Psoas muscle (tissue), 8 donors: ENCODE measurements around the gene RNF220. TPM values are rescaled to one million over a fixed set of nuclear protein-coding genes. Genes with fewer than 3 reads are reported as not detected.

Experiments used
- ATAC-seq, 4 donors: fragments of 200-7000 bp; cut with Tn5 transposase; one replicate each; pipeline ENCODE4 v1.9.1; 2020; ENCODE audit warnings: moderate library complexity in 3 of 4, mild to moderate bottlenecking in 2 of 4
- DNase-seq, 2 donors: peaks; one replicate each; pipeline ENCODE4 v3.0.0-alpha.2; 2020
- H3K27ac ChIP-seq: fragments of 200-600 bp; one replicate; pipeline ENCODE4 v1.8.0; 2022
- H3K27me3 ChIP-seq, 3 donors: fragments of 200-600 bp in 1 of 3; one replicate each; pipeline versions ENCODE4 v1.6.1 to v1.8.0; 2013 to 2022; ENCODE audit warnings: low read length in 2 of 3, mild to moderate bottlenecking in 2 of 3, moderate library complexity in 1 of 3; ENCODE audit not compliant: insufficient read depth in 3 of 3
- H3K36me3 ChIP-seq, 2 donors: fragments of 200-600 bp in 1 of 2; one replicate each; pipeline versions ENCODE4 v1.6.1 to v1.8.0; 2013 to 2022; ENCODE audit warnings: low read depth in 1 of 2, mild to moderate bottlenecking in 1 of 2, moderate library complexity in 1 of 2; ENCODE audit not compliant: insufficient read depth in 1 of 2
- H3K4me1 ChIP-seq: fragments of 200-600 bp; one replicate; pipeline ENCODE4 v1.8.0; 2022
- H3K4me3 ChIP-seq: fragments of 200-600 bp; one replicate; pipeline ENCODE4 v1.8.0; 2022; ENCODE audit warnings: mild to moderate bottlenecking
- H3K9me3 ChIP-seq: fragments of 200-600 bp; one replicate; pipeline ENCODE4 v1.8.0; 2022
- CTCF ChIP-seq: fragments of 200-600 bp; IDR thresholded peaks from one replicate; pipeline ENCODE4 v1.8.0; 2022; ENCODE audit warnings: antibody characterized with exemption
- WGBS, 3 donors: extraction: QIAGEN DNeasy Blood & Tissue Kit; methylation state at CpG; one replicate each; pipeline versions ENCODE4 v1.1.6 to v1.1.7; 2013; 5-methylcytosine and 5-hydroxymethylcytosine counted together
- intact Hi-C, 2 donors: fragments of 100-400 bp; cut with DNase I; formaldehyde crosslinking; loops; one replicate each; pipeline versions ENCODE4 v1.11.0 to v1.14.2; 2022
- polyA plus RNA-seq, 3 donors: library from polyadenylated mRNA; stranded (reverse); fragments of 200-250 nt; gene quantifications; one replicate each; pipeline ENCODE4 v1.2.3, GENCODE V29; 2013
- total RNA-seq, 4 donors: library from RNA; stranded (reverse); fragmentation: NEBNext Ultra II Directional in 2 of 4; extraction: Animal tissue kit (Norgen Biotek cat#: 25700) in 2 of 4; gene quantifications; one replicate each; pipeline versions ENCODE4 v1.2.1 to v1.2.4, GENCODE V29; 2021 to 2023
- donor health status: healthy with polysubstance abuse.
- donor health status: DM: no; HTN: no; CAD: no; lungs with moderate emphysema.
- donor health status: Bipolar disorder and iron deficiency.
- donor health status: healthy.
- donor health status: DM: yes; HTN: yes; CAD: no.
- donor health status: DM: no; HTN: no; CAD: no.
- donor health status: DM: no; HTN: no; CAD: no.
- donor health status: DM: yes; HTN: yes; CAD: no.

Gene RNF220
- total and polyA plus RNA-seq, 7 donors, result 61.1 to 133 (median 75.5) TPM

DNA sequence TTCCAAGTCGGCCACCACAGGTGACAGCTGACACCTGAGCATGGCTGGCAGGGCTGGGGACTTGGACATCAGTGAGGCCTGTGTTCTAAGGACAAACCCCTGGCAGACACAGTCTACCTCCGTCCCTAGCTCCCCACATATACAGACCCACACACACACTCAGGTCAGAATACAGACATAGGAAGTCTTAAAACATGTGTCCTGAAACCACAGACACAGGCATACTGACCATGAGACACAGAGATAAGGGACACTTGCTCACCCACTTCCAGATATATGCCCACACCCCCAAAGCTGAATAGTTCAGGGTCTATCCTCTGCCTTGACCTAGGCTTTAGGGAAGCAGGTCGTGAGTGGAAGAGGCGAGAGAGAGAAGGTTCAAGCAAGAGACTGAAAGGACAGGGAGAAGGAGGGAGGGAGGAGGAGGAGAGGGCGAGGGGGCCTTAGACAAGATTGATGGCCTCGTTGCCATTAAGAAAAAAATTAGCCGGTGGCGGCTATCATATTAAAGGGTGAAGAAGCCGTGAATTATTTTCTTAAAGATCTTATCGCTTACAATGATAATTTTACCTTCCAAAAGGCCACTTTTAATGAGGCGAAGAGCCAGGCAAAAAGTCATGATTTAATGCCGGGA lies 219.3 kb downstream of the RNF220 start:
- intact Hi-C loops, result no loop called here
- Histone ChIP-seq H3K27ac (no peak overlapping the region), H3K27me3 (no peaks in the 10 kb centered on the region), H3K9me3 (no peaks in the 10 kb centered on the region), H3K4me3 (no peak overlapping the region), H3K4me1 (no peaks in the 10 kb centered on the region), H3K36me3 (no peaks in the 10 kb centered on the region)
- 79 to 85% (median 79%) methylated on average over 12 of the region's 12 CpGs for WGBS, 3 donors
- no peak for TF ChIP-seq CTCF
- DNase-seq (no peak), ATAC-seq (peak in 3 of 4 donors; percentile 19 to 27 (median 20))

- no peak overlapping the region for H3K4me3 ChIP-seq
- 72 to 78% (median 73%) methylated on average over 7 of the region's 7 CpGs for WGBS, 3 donors
Observed at GRCh38 chr1:44625348-44625747, 220.3 kb downstream of the RNF220 start.

GRCh38 chr1:44628962-44629756 lies 224.1 kb downstream of the RNF220 start:
- intact Hi-C loops, result no loop called here
- Histone ChIP-seq H3K9me3 (no peaks in the 10 kb centered on the region), H3K27me3 (no peaks in the 10 kb centered on the region), H3K36me3 (peaks cover 0 to 10% of the 10 kb centered on the region in 2 donors), H3K27ac (no peak overlapping the region), H3K4me1 (peaks cover 21% of the 10 kb centered on the region), H3K4me3 (no peak overlapping the region)
- TF ChIP-seq CTCF, result no peak
- DNase-seq, result peak in 1 of 2 donors; percentile 8
- WGBS, 3 donors, result 83 to 87% (median 85%) methylated on average over 5 of the region's 5 CpGs
- ATAC-seq, result no peak

More at GRCh38 chr1:44625348-44625747, 220.3 kb downstream of the RNF220 start:
- H3K27me3 ChIP-seq, result no peaks in the 10 kb centered on the region
- H3K4me1 ChIP-seq, result no peaks in the 10 kb centered on the region
- no peak for ATAC-seq
- H3K27ac ChIP-seq, result no peak overlapping the region
- intact Hi-C loops, result no loop called here
- H3K36me3 ChIP-seq, result no peaks in the 10 kb centered on the region
- DNase-seq, result no peak
- no peaks in the 10 kb centered on the region for H3K9me3 ChIP-seq
- no peak for TF ChIP-seq CTCF

- TF ChIP-seq CTCF, result no peak
- ATAC-seq (no peak), DNase-seq (no peak)
- no peaks in the 10 kb centered on the region for H3K27me3 ChIP-seq
- no peak overlapping the region for H3K27ac ChIP-seq
- H3K9me3 ChIP-seq, result no peaks in the 10 kb centered on the region
- H3K36me3 ChIP-seq, result peaks cover 2 to 18% of the 10 kb centered on the region in 2 donors
- intact Hi-C loops, result no loop called here
- H3K4me3 ChIP-seq, result no peak overlapping the region
- peaks cover 29% of the 10 kb centered on the region for H3K4me1 ChIP-seq
- WGBS, 3 donors, result 92 to 97% (median 95%) methylated on average over 2 of the region's 2 CpGs
Observed at GRCh38 chr1:44630116-44630515, 225.1 kb downstream of the RNF220 start.
